GM18861 (cell line): ENCODE data around the gene PAPSS1.
"Not testable (repeated sequence)": the region's sequence is repeated elsewhere in the genome, so short reads cannot be mapped to it uniquely, and the experiment has no call there.

Experiments used
- ATAC-seq: cut with Tn5 transposase; IDR thresholded peaks from one replicate; pipeline ENCODE4 v1.9.1; 2021; ENCODE audit not compliant: unreplicated experiment

Gene PAPSS1

DNA sequence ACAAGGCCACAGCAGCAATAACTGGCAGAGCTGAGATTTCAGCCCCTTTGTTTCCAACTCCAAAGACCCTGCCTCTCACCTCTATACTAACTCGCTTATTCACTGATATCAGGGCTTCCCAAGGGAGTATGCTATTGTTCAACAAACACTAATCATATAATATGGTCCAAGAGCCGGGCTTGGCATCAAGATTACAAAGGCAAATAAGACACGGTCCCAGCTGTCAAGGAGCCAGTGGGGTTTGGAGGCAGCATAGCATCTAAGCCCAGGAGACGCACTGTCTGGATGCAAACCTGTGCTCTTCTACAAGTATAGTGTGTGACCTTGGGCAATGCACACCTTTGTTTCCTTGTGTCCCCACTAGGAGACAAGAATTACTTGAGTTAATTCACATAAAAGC is 28.7 kb downstream of the PAPSS1 start:
- ATAC-seq = no peak

GRCh38 chr4:107689912-107690587 is 30.0 kb downstream of the PAPSS1 start:
- ATAC-seq = peak; percentile 54

DNA sequence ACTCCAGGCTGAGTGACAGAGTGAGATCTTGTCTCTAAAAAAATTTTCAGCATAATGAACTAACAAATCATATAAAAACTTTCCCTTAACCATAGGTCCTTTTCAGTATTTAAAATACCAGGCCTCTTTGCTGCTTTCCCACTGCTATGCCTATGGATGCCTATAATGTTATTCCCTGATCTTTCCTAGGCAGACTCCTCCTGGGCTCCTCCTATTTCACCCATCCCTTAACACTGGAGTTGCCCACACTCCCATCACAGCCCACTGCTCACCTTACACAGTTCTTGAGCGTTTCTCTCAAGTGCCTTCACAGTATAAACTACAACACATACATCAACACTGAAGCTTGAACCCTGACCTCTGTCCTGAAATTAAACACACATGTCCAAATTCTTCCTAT is 31.6 kb downstream of the PAPSS1 start:
- ATAC-seq = no peak

DNA sequence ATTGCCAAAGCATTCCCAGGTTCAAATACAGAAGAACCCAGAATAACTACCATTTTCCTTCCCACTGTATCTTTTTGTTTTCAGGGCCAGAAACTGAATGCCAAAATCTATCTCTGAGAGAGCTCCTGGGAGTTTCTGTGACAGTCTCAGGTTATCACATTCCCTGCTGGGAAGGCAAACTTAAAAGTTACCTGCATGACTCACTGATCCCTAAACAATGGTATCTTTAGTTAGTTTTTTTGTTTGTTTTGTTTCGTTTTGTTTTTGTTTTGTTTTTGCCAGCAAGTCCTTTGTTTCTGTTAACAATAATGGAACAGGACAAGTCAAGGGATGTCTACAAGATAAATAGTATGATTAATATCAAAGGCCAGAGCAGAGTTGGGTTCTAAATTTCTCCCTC is 34.3 kb downstream of the PAPSS1 start:
- no peak for ATAC-seq

DNA sequence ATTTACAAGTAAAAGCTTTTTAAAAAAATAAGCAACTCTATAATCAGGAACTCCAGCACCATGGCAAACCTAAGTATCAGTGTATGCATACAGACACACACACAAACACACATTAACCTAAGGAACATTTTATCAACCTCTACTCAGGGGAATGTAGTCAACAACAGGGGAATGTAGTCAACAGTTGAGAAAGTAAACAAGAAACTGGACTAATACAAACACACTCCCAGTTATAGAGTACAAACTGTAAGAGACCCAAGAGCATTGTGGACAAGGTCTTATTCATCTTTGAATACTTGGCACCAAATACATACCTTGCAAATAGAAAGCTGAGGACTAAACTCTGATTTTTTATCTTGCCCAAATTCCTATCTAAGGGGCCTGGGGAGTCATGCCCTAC is 36.2 kb downstream of the PAPSS1 start:
- ATAC-seq = no peak

DNA sequence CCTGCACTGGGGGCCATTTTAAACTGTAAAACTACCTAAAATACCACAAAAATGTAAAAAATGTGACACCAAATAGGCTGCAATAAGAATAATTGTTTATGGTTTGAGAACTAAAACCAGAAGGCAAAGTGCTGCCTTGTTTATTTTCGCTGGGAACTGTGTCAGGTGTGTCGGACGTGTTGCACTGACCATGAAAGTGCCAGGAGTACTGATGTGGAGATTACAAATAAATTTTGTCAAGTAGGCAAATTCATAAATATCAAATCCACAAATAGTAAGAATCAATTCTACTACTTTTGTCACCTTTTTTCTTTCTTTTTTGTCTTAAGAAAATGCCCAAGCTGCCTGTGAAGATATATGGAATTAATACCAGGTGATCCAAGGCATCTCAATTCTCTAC is 37.7 kb downstream of the PAPSS1 start:
- ATAC-seq = no peak

GRCh38 chr4:107669068-107669467 is 51.0 kb downstream of the PAPSS1 start:
- no peak for ATAC-seq

DNA sequence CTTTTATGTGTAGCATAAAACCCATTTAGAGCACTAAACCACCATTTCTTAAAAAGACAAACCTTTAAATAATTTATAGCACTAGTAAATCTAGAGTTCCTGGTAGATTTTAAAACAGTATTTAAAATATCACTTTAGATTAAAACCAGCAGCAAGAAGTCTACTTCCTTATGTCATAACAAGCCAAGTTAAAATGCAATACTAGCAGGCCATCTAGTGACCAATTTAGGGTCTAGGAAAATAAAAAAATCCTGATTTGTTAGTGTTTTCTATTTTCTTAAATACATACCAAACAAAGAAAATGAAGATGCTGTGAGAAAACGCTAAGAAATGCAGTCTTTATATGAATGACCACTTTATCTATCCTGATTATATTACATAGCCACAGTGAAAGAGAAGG is 53.9 kb downstream of the PAPSS1 start:
- no peak for ATAC-seq

- ATAC-seq = no peak
Observed at GRCh38 chr4:107665001-107665400, 55.0 kb downstream of the PAPSS1 start.

GRCh38 chr4:107658400-107659336 is 61.4 kb downstream of the PAPSS1 start:
- ATAC-seq = no peak

GRCh38 chr4:107655289-107655688 is 64.7 kb downstream of the PAPSS1 start:
- ATAC-seq = no peak

- ATAC-seq = no peak
Observed at GRCh38 chr4:107654694-107655093, 65.3 kb downstream of the PAPSS1 start.

- not testable (repeated sequence) for ATAC-seq
Observed at GRCh38 chr4:107651408-107651807, 68.6 kb downstream of the PAPSS1 start.

- no peak for ATAC-seq
Observed at GRCh38 chr4:107650251-107650650, 69.8 kb downstream of the PAPSS1 start.

DNA sequence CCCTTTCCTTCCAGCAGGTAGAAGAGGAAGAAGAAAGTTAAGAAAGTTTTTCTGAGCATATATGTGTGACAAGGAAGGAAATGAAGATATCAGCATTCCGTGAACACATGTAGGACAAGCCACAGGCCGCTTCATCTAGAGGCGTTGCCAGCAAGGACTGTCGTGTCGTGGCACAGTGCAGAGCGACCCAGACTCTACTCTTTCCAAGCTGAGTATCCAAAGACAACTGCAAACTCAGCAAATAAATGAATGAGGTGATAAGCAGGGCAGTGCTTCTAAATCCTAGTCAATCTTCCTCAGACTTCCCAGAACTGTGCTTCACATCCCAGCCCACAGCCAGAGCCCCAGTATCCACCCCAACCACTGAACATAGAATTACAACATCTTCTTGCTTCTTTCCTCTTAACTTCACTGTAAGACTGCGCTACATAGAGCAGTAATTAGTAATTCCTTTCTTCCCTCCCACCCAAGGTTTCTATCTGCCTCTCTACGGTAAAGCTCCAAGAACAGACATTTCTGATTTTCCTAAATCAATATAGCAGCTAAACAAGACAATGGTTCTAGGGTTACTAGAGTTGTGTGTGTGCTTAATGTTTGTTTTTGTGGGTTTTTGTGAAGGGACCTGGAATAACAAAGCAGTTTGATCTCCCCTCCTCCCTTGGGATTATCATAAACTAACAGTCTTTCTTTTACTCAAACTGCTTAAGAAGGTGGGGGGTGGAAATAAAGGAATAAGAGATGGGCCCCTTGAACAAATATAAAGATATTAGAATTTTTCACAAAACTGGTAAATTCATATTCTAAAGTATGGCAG is 71.6 kb downstream of the PAPSS1 start:
- ATAC-seq = no peak

DNA sequence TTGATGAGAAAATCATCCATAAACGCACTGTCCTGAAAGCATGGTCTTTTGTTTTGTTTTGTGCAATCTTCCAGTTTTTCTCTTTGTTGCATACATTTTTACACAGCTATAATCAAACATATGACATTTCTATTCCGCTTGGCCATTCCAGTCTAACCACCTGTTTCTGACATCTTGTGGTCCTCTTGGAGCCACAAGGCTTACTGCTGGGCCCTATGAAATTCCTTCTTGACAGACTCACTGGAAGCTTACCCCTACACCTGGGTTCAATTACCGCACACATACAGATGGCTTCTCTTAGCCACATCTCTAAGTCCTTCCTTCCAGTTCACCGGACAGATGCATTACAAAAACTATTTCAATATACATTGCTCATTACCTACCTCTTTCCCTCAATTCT is 72.4 kb downstream of the PAPSS1 start:
- no peak for ATAC-seq

- ATAC-seq = no peak
Observed at GRCh38 chr4:107645604-107646003, 74.4 kb downstream of the PAPSS1 start.

GRCh38 chr4:107643021-107643420 is 77.0 kb downstream of the PAPSS1 start:
- ATAC-seq = no peak

DNA sequence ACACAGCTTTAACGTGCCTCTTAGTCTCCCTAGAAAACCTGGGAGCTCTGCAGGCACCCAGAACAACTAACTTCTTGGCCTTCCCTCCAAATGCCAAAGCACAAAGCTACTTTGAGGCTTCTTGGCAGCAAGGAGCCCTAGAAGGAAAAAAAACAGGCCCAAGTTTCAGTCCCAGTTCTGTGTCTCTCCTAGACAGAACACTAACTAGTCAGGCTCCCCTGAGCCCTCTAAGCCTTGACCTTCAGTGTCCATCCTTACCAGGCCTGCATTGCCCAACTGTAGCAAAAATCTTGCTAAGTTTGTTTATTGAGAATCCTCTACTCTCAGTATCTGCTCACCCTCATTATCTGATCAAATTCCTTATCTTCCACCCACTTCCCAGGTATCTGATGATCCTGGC is 79.2 kb downstream of the PAPSS1 start:
- ATAC-seq = no peak

- no peak for ATAC-seq
Observed at GRCh38 chr4:107640197-107640596, 79.8 kb downstream of the PAPSS1 start.

- ATAC-seq = no peak
Observed at GRCh38 chr4:107635735-107636134, 84.3 kb downstream of the PAPSS1 start.
